ENCODE data around the gene SART1. TPM values are rescaled to one million over a fixed set of nuclear protein-coding genes. Genes with fewer than 3 reads are reported as not detected.

Gene SART1
- total RNA-seq, 4 donors from 2014 or later: 49.6 to 73.7 (median 62.3) TPM

GRCh38 chr11:66011785-66012303, 50.3 kb downstream of the SART1 start, which contains the start of gene CST6:
Gene CST6 (plus strand): TSS chr11:66012008. CDS start chr11:66012045, 37 bp downstream.
- Histone ChIP-seq H3K27me3 (peaks cover 0 to 21% of the 10 kb centered on the region in 2 donors), H3K36me3 (no peaks in the 10 kb centered on the region), H3K4me1 (peaks cover 0 to 11% (median 7%) of the 10 kb centered on the region in 4 donors), H3K4me3 (peak within 1 kb of the TSS in 2 of 4 donors; percentile 26 to 32), H3K9me3 (no peaks in the 10 kb centered on the region), H3K27ac (no peak within 1 kb of the TSS)
- TF ChIP-seq POLR2A (IDR thresholded peaks at IDR 0.05) (no peak), EP300 (IDR thresholded peaks at IDR 0.05) (no peak)
- TF ChIP-seq, protein P1, sequence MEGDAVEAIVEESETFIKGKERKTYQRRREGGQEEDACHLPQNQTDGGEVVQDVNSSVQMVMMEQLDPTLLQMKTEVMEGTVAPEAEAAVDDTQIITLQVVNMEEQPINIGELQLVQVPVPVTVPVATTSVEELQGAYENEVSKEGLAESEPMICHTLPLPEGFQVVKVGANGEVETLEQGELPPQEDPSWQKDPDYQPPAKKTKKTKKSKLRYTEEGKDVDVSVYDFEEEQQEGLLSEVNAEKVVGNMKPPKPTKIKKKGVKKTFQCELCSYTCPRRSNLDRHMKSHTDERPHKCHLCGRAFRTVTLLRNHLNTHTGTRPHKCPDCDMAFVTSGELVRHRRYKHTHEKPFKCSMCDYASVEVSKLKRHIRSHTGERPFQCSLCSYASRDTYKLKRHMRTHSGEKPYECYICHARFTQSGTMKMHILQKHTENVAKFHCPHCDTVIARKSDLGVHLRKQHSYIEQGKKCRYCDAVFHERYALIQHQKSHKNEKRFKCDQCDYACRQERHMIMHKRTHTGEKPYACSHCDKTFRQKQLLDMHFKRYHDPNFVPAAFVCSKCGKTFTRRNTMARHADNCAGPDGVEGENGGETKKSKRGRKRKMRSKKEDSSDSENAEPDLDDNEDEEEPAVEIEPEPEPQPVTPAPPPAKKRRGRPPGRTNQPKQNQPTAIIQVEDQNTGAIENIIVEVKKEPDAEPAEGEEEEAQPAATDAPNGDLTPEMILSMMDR (IDR thresholded peaks at IDR 0.05): no peak
- DNase-seq (ENCODE audit: low spot score in 2 of 2): no peak
- WGBS, 2 donors: 13 to 17% methylated on average over 12 to 14 of the region's 61 CpGs

- no peak for DNase-seq (ENCODE audit: low spot score in 2 of 2)
- peaks cover 0 to 11% (median 7%) of the 10 kb centered on the region in 4 donors for H3K4me1 ChIP-seq
- TF ChIP-seq POLR2A (IDR thresholded peaks at IDR 0.05): no peak
- TF ChIP-seq, protein P1 (IDR thresholded peaks at IDR 0.05): no peak
- no peak for TF ChIP-seq EP300 (IDR thresholded peaks at IDR 0.05)
- 62 to 75% methylated on average over 6 to 12 of the region's 12 CpGs for WGBS, 2 donors
- H3K9me3 ChIP-seq: no peaks in the 10 kb centered on the region
- no peaks in the 10 kb centered on the region for H3K36me3 ChIP-seq
- no peak overlapping the region for H3K4me3 ChIP-seq
- H3K27ac ChIP-seq: no peak overlapping the region
- H3K27me3 ChIP-seq: peaks cover 0 to 21% of the 10 kb centered on the region in 2 donors
Measured at GRCh38 chr11:66012371-66012945, 50.9 kb downstream of the SART1 start.

- Histone ChIP-seq H3K4me3 (no peak overlapping the region), H3K27me3 (peaks cover 0 to 21% of the 10 kb centered on the region in 2 donors), H3K4me1 (peaks cover 0 to 11% (median 7%) of the 10 kb centered on the region in 4 donors), H3K36me3 (no peaks in the 10 kb centered on the region), H3K9me3 (no peaks in the 10 kb centered on the region), H3K27ac (no peak overlapping the region)
- DNase-seq (ENCODE audit: low spot score in 2 of 2): no peak
- TF ChIP-seq, protein P1 (IDR thresholded peaks at IDR 0.05): no peak
- no peak for TF ChIP-seq EP300 (IDR thresholded peaks at IDR 0.05)
- no peak for TF ChIP-seq POLR2A (IDR thresholded peaks at IDR 0.05)
- 57 to 60% methylated on average over 11 of the region's 12 CpGs for WGBS, 2 donors
Measured at GRCh38 chr11:66012946-66013761, 51.6 kb downstream of the SART1 start.

DNA sequence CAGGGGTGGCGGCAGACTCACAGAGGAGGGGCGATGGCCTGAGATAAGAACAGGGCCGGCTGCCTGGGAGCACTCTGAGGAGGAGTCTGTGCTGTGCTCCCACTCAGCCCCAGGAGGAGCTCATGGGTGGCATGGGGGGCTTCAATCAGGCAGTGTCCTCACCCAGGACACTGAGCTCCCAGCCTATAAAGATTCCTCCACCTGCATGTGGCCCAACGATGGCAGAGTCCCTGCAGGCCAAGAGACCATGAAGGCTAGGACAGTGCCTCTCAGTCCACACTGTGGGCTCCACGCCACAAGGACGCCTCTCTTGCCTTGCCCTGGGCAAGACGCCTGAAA, 52.2 kb downstream of the SART1 start:
- no peak overlapping the region for H3K4me3 ChIP-seq
- 67 to 70% methylated on average over 6 of the region's 7 CpGs for WGBS, 2 donors
- no peak for TF ChIP-seq EP300 (IDR thresholded peaks at IDR 0.05)
- TF ChIP-seq, protein P1 (IDR thresholded peaks at IDR 0.05): no peak
- TF ChIP-seq POLR2A (IDR thresholded peaks at IDR 0.05): no peak
- H3K27ac ChIP-seq: no peak overlapping the region
- DNase-seq (ENCODE audit: low spot score in 2 of 2): no peak
- peaks cover 0 to 21% of the 10 kb centered on the region in 2 donors for H3K27me3 ChIP-seq
- H3K4me1 ChIP-seq: peaks cover 0 to 11% (median 7%) of the 10 kb centered on the region in 4 donors
- no peaks in the 10 kb centered on the region for H3K36me3 ChIP-seq
- H3K9me3 ChIP-seq: no peaks in the 10 kb centered on the region

Measured in tibial nerve (tissue), 4 donors.